ENCODE measurements around the gene BSDC1. TPM values are rescaled to one million over a fixed set of nuclear protein-coding genes. Genes with fewer than 3 reads are reported as not detected.

Gene BSDC1
- total RNA-seq, 1 donor = 68.0 TPM

DNA sequence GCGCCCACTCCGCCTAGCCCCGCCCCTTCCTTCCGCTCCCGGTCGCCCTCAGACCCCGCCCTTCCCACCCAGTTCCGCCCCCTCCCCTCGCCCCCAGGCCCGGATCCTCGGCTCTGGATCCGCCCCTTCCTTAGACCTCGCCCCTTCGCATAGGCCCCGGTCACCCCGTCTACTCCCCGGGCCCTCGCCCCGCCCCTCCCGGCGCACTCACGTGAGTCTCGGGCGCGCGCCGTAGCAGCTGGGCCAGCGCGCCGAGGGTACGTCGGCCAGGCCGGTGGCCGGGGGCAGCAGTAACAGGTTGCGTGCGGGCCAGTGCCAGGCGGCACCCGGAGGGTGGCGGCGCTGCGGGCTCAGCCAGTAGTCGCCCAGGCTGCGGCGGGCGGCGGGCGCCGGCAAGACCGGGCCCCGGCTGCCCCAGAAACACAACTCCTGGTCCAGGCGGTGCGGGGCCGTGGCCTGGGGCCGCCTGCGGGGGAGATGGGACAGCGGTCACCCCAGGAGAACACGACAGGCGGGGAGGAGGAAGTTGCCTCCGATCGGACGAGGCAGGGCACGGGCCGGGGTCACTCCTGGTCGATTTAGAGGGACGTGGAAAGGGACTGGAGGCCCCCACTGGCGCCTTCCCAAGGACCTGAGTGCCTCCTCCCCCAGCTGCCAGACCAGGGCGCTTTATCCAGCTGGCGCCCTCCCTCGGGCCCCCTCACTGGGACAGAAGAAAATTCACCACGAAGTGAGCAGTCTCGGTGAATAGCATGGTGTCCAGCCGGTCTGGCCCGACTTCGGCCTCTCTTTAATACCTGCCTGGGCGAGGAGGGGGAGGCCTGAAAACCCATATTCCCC is 42.6 kb downstream of the BSDC1 start:
- TF ChIP-seq, protein P1, sequence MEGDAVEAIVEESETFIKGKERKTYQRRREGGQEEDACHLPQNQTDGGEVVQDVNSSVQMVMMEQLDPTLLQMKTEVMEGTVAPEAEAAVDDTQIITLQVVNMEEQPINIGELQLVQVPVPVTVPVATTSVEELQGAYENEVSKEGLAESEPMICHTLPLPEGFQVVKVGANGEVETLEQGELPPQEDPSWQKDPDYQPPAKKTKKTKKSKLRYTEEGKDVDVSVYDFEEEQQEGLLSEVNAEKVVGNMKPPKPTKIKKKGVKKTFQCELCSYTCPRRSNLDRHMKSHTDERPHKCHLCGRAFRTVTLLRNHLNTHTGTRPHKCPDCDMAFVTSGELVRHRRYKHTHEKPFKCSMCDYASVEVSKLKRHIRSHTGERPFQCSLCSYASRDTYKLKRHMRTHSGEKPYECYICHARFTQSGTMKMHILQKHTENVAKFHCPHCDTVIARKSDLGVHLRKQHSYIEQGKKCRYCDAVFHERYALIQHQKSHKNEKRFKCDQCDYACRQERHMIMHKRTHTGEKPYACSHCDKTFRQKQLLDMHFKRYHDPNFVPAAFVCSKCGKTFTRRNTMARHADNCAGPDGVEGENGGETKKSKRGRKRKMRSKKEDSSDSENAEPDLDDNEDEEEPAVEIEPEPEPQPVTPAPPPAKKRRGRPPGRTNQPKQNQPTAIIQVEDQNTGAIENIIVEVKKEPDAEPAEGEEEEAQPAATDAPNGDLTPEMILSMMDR (IDR thresholded peaks at IDR 0.05; ENCODE audit: extremely low read depth, low read depth, low read length) = no peak
- Histone ChIP-seq H2AFZ (ENCODE audit: low read length) (peak overlapping the region; percentile 86), H3K4me2 (ENCODE audit: insufficient read depth, low read length) (peak overlapping the region; percentile 87), H3K27me3 (ENCODE audit: insufficient read depth, low read length) (no peaks in the 10 kb centered on the region), H3K4me1 (ENCODE audit: insufficient read depth, low read length) (peaks cover 27% of the 10 kb centered on the region), H3K79me2 (ENCODE audit: insufficient read depth, low read length) (no peaks in the 10 kb centered on the region), H3K27ac (ENCODE audit: low read depth, low read length) (peak overlapping the region; percentile 85), H3K4me3 (ENCODE audit: insufficient read depth, low read length) (peak overlapping the region; percentile 85), H4K20me1 (ENCODE audit: insufficient read depth, low read length) (no peaks in the 10 kb centered on the region), H3K36me3 (ENCODE audit: insufficient read depth, low read length) (peaks cover 5% of the 10 kb centered on the region), H3K9me3 (ENCODE audit: low read depth, low read length) (no peaks in the 10 kb centered on the region)
- DNase-seq (ENCODE audit: insufficient read length, low spot score, missing footprints) = peak; percentile 98

DNA sequence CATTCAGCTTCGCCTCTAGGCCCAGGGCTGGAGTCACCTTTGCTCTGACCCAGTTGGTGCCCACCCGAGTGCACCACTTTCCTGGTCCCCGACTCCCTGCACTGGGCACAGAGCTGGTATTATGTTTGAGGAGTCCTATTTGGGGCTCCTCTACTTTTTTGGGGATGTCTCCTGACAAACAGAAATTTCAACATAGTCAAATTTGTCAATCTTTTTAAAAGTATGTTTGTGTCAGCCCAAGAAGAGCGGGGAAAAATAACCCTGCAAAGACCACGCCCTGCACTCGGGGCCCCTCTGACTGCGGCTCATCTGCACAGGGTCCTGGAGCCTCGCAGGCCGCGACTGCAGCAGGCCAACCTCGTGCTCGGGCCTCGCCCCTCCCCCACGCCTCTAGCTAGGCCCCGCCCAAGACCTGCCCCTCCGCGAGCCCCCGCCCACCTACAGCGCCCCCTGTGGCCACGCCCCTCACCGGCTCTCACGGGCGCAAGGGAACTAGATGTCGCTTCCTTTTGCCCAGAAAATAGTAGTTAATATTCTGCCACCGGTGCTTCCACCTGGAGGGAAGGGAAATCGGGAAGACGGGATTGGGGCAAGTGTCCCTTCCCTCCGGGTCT is 43.3 kb downstream of the BSDC1 start:
- Histone ChIP-seq H2AFZ (ENCODE audit: low read length) (peak overlapping the region; percentile 80), H3K27ac (ENCODE audit: low read depth, low read length) (no peak overlapping the region), H3K4me3 (ENCODE audit: insufficient read depth, low read length) (peak overlapping the region; percentile 85), H4K20me1 (ENCODE audit: insufficient read depth, low read length) (no peaks in the 10 kb centered on the region), H3K27me3 (ENCODE audit: insufficient read depth, low read length) (no peaks in the 10 kb centered on the region), H3K36me3 (ENCODE audit: insufficient read depth, low read length) (peaks cover 5% of the 10 kb centered on the region), H3K4me1 (ENCODE audit: insufficient read depth, low read length) (peaks cover 27% of the 10 kb centered on the region), H3K79me2 (ENCODE audit: insufficient read depth, low read length) (no peaks in the 10 kb centered on the region), H3K4me2 (ENCODE audit: insufficient read depth, low read length) (peak overlapping the region; percentile 87), H3K9me3 (ENCODE audit: low read depth, low read length) (no peaks in the 10 kb centered on the region)
- TF ChIP-seq, protein P1 (IDR thresholded peaks at IDR 0.05; ENCODE audit: extremely low read depth, low read depth, low read length) = peak; percentile 28
- peak; percentile 95 for DNase-seq (ENCODE audit: insufficient read length, low spot score, missing footprints)

GRCh38 chr1:32349211-32349708 is 45.0 kb downstream of the BSDC1 start:
- Histone ChIP-seq H3K36me3 (ENCODE audit: insufficient read depth, low read length) (no peaks in the 10 kb centered on the region), H3K79me2 (ENCODE audit: insufficient read depth, low read length) (no peaks in the 10 kb centered on the region), H3K4me2 (ENCODE audit: insufficient read depth, low read length) (no peak overlapping the region), H2AFZ (ENCODE audit: low read length) (peak overlapping the region; percentile 74), H3K4me1 (ENCODE audit: insufficient read depth, low read length) (peaks cover 26% of the 10 kb centered on the region), H3K27me3 (ENCODE audit: insufficient read depth, low read length) (no peaks in the 10 kb centered on the region), H3K9me3 (ENCODE audit: low read depth, low read length) (no peaks in the 10 kb centered on the region), H3K4me3 (ENCODE audit: insufficient read depth, low read length) (no peak overlapping the region), H4K20me1 (ENCODE audit: insufficient read depth, low read length) (no peaks in the 10 kb centered on the region), H3K27ac (ENCODE audit: low read depth, low read length) (no peak overlapping the region)
- DNase-seq (ENCODE audit: insufficient read length, low spot score, missing footprints) = peak; percentile 92
- TF ChIP-seq, protein P1 (IDR thresholded peaks at IDR 0.05; ENCODE audit: extremely low read depth, low read depth, low read length) = no peak

Data from osteoblast (primary cell).